Smooth muscle cell (in vitro differentiated cells): Measurements from ENCODE around the gene KLHL7. TPM values are rescaled to one million over a fixed set of nuclear protein-coding genes. Genes with fewer than 3 reads are reported as not detected.

Experiments used
- DNase-seq: peaks from one replicate; lab custom pipeline; 2025; ENCODE audit not compliant: unreplicated experiment; lab: John Stamatoyannopoulos, UW
- H2AFZ ChIP-seq: fragments of 200-600 bp; sonication (generic); 2 replicates; pipeline ENCODE4 v1.6.0; 2016; ENCODE audit warnings: antibody characterized with exemption, low read depth, mild to moderate bottlenecking
- H3F3A ChIP-seq: fragments of 200-600 bp; sonication (generic); 2 replicates; pipeline ENCODE4 v1.6.0; 2017; ENCODE audit warnings: antibody characterized with exemption, low read depth
- H3K27ac ChIP-seq: fragments of 200-600 bp; sonication (generic); 2 replicates; pipeline ENCODE4 v1.5.1; 2016; ENCODE audit warnings: low read depth, mild to moderate bottlenecking
- H3K27me3 ChIP-seq: fragments of 200-600 bp; sonication (generic); 2 replicates; pipeline ENCODE4 v1.6.1; 2016; ENCODE audit warnings: low read depth, mild to moderate bottlenecking
- H3K36me3 ChIP-seq: fragments of 200-600 bp; sonication (generic); 2 replicates; pipeline ENCODE4 v1.5.1; 2016; ENCODE audit warnings: low read depth
- H3K4me1 ChIP-seq: fragments of 200-600 bp; sonication (generic); 2 replicates; pipeline ENCODE4 v1.5.1; 2016; ENCODE audit warnings: low read depth
- H3K4me2 ChIP-seq: fragments of 200-600 bp; sonication (generic); 2 replicates; pipeline ENCODE4 v1.6.0; 2016; ENCODE audit warnings: mild to moderate bottlenecking
- H3K4me3 ChIP-seq: fragments of 200-600 bp; sonication (generic); 2 replicates; pipeline ENCODE4 v1.5.1; 2016; ENCODE audit warnings: mild to moderate bottlenecking
- H3K79me2 ChIP-seq: fragments of 200-600 bp; sonication (generic); 2 replicates; pipeline ENCODE4 v1.6.0; 2016; ENCODE audit warnings: low read depth, mild to moderate bottlenecking
- H3K9ac ChIP-seq: fragments of 200-600 bp; sonication (generic); 2 replicates; pipeline ENCODE4 v1.6.0; 2016; ENCODE audit warnings: low read depth
- H3K9me3 ChIP-seq: fragments of 200-600 bp; sonication (generic); replicated peaks from 2 replicates; pipeline ENCODE4 v1.5.1; 2016; ENCODE audit warnings: low read depth
- H4K20me1 ChIP-seq: fragments of 200-600 bp; sonication (generic); 2 replicates; pipeline ENCODE4 v1.6.0; 2016; ENCODE audit warnings: low read depth
- CTCF ChIP-seq: fragments of 200-600 bp; sonication (generic); IDR thresholded peaks from 2 replicates; pipeline ENCODE4 v1.5.1; 2017; ENCODE audit warnings: borderline replicate concordance, mild to moderate bottlenecking, antibody characterized with exemption; ENCODE audit not compliant: insufficient read depth, poor library complexity, severe bottlenecking
- WGBS: methylation state at CpG from one replicate; pipeline ENCODE4 v1.1.7; 2016; ENCODE audit warnings: low lambda C conversion rate; 5-methylcytosine and 5-hydroxymethylcytosine counted together
- polyA plus RNA-seq: library from polyadenylated mRNA; unstranded; fragments of >200 nt; fragmentation: Nextera tagmentation; extraction: Ambion mirVana; gene quantifications from 2 replicates; pipeline ENCODE4 v1.2.1, GENCODE V29; 2016
- total RNA-seq: library from RNA; depleted of rRNA; stranded (reverse); fragments of >200 nt; gene quantifications from 2 replicates; pipeline ENCODE4 v1.2.3, GENCODE V29; 2014

The KLHL7 gene
- 56.4 and 70.0 TPM in 2 replicates for total RNA-seq
- polyA plus RNA-seq: 29.1 and 40.1 TPM in 2 replicates

GRCh38 chr7:23105644-23106056 is at the start of gene KLHL7:
Gene KLHL7 (plus strand): TSS chr7:23105785. CDS start chr7:23106027, 242 bp downstream.
- Histone ChIP-seq H3K4me2 (peak within 1 kb of the TSS; percentile 95), H3K4me3 (peak within 1 kb of the TSS; percentile 97), H3F3A (no peaks in the 10 kb centered on the region), H4K20me1 (peaks cover 35% of the 10 kb centered on the region), H3K9ac (peak within 1 kb of the TSS; percentile 84), H3K4me1 (peaks cover 15% of the 10 kb centered on the region), H2AFZ (peak within 1 kb of the TSS; percentile 97), H3K27me3 (no peaks in the 10 kb centered on the region), H3K27ac (peak within 1 kb of the TSS; percentile 73), H3K36me3 (no peaks in the 10 kb centered on the region), H3K9me3 (peaks cover 6% of the 10 kb centered on the region), H3K79me2 (peaks cover 37% of the 10 kb centered on the region)
- DNase-seq: peak; percentile 75
- no peak for TF ChIP-seq CTCF
- WGBS: under 1% methylated on average over 40 of the region's 40 CpGs

- Histone ChIP-seq H3K4me2 (no peak overlapping the region), H3K4me1 (no peaks in the 10 kb centered on the region), H3K27me3 (no peaks in the 10 kb centered on the region), H3K9ac (no peak overlapping the region), H4K20me1 (no peaks in the 10 kb centered on the region), H3K27ac (no peak overlapping the region), H3K4me3 (no peak overlapping the region), H3K9me3 (no peaks in the 10 kb centered on the region), H2AFZ (peak overlapping the region; percentile 0), H3F3A (no peaks in the 10 kb centered on the region), H3K79me2 (no peaks in the 10 kb centered on the region), H3K36me3 (no peaks in the 10 kb centered on the region)
- no peak for TF ChIP-seq CTCF
- DNase-seq: no peak
- 74% methylated on average over 6 of the region's 6 CpGs for WGBS
These were observed 47.0 kb upstream of the KLHL7 start for GRCh38 chr7:23058408-23059096.

- H3K4me3 ChIP-seq: no peak overlapping the region
- no peaks in the 10 kb centered on the region for H3K9me3 ChIP-seq
- H3K9ac ChIP-seq: no peak overlapping the region
- no peak overlapping the region for H2AFZ ChIP-seq
- no peaks in the 10 kb centered on the region for H3K27me3 ChIP-seq
- DNase-seq: no peak
- H3K27ac ChIP-seq: no peak overlapping the region
- no peaks in the 10 kb centered on the region for H3K79me2 ChIP-seq
- H4K20me1 ChIP-seq: no peaks in the 10 kb centered on the region
- TF ChIP-seq CTCF: no peak
- no peaks in the 10 kb centered on the region for H3F3A ChIP-seq
- H3K36me3 ChIP-seq: no peaks in the 10 kb centered on the region
- no peak overlapping the region for H3K4me2 ChIP-seq
- no peaks in the 10 kb centered on the region for H3K4me1 ChIP-seq
- WGBS: 96% methylated on average over 6 of the region's 6 CpGs
These were observed 44.3 kb upstream of the KLHL7 start for GRCh38 chr7:23061327-23061726.

GRCh38 chr7:23062452-23062851 is 43.1 kb upstream of the KLHL7 start:
- peak overlapping the region; percentile 49 for H3K27ac ChIP-seq
- H3K4me2 ChIP-seq: no peak overlapping the region
- no peak overlapping the region for H2AFZ ChIP-seq
- no peaks in the 10 kb centered on the region for H3K27me3 ChIP-seq
- H3K79me2 ChIP-seq: no peaks in the 10 kb centered on the region
- WGBS: 64% methylated on average over 7 of the region's 7 CpGs
- no peak for TF ChIP-seq CTCF
- H3F3A ChIP-seq: no peaks in the 10 kb centered on the region
- no peaks in the 10 kb centered on the region for H3K9me3 ChIP-seq
- no peak overlapping the region for H3K4me3 ChIP-seq
- no peaks in the 10 kb centered on the region for H3K4me1 ChIP-seq
- no peaks in the 10 kb centered on the region for H4K20me1 ChIP-seq
- no peaks in the 10 kb centered on the region for H3K36me3 ChIP-seq
- no peak for DNase-seq
- no peak overlapping the region for H3K9ac ChIP-seq
